ENCODE measurements around the gene RPN2.

DNA sequence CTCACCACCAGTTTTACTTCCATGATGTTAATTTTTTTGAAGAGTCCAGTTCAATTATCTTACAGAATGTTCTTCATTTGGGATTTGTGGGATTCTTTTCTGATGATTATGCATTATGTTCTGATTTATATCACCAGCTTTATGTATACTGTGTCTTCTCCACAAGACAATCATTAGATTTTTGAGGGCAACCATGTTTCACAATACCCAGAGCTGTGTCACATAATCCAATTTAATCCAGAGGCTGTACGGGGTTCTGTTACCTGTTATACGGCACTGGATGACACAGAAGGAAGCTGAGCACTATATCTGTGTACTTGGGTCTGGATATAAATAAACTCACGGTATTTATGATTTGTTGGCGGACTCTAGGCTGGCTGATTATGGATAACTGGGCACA, 41.6 kb upstream of the RPN2 start:
- TF ChIP-seq, protein P1, sequence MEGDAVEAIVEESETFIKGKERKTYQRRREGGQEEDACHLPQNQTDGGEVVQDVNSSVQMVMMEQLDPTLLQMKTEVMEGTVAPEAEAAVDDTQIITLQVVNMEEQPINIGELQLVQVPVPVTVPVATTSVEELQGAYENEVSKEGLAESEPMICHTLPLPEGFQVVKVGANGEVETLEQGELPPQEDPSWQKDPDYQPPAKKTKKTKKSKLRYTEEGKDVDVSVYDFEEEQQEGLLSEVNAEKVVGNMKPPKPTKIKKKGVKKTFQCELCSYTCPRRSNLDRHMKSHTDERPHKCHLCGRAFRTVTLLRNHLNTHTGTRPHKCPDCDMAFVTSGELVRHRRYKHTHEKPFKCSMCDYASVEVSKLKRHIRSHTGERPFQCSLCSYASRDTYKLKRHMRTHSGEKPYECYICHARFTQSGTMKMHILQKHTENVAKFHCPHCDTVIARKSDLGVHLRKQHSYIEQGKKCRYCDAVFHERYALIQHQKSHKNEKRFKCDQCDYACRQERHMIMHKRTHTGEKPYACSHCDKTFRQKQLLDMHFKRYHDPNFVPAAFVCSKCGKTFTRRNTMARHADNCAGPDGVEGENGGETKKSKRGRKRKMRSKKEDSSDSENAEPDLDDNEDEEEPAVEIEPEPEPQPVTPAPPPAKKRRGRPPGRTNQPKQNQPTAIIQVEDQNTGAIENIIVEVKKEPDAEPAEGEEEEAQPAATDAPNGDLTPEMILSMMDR (IDR thresholded peaks at IDR 0.05): no peak
- no peak for TF ChIP-seq POLR2A (IDR thresholded peaks at IDR 0.05)

Data from Peyer's patch (tissue), 4 donors.